HG03196 (cell line): ENCODE measurements around the gene EDN3.
"Not testable (repeated sequence)": the region's sequence is repeated elsewhere in the genome, so short reads cannot be mapped to it uniquely, and the experiment has no call there.

Experiments used
- ATAC-seq: cut with Tn5 transposase; IDR thresholded peaks from one replicate; pipeline ENCODE4 v1.9.1; 2021; ENCODE audit not compliant: unreplicated experiment

EDN3 gene

GRCh38 chr20:59334651-59335300, 34.4 kb downstream of the EDN3 start:
- ATAC-seq: no peak

GRCh38 chr20:59335377-59335776, 35.0 kb downstream of the EDN3 start:
- no peak for ATAC-seq

GRCh38 chr20:59336540-59336939, 36.1 kb downstream of the EDN3 start:
- no peak for ATAC-seq

GRCh38 chr20:59338444-59338843, 38.0 kb downstream of the EDN3 start:
- not testable (repeated sequence) for ATAC-seq

GRCh38 chr20:59340201-59340885, 39.9 kb downstream of the EDN3 start:
- no peak for ATAC-seq

- ATAC-seq: not testable (repeated sequence)
Observed at GRCh38 chr20:59341285-59342022, 41.0 kb downstream of the EDN3 start.

GRCh38 chr20:59342023-59342957, 41.9 kb downstream of the EDN3 start:
- no peak for ATAC-seq

- no peak for ATAC-seq
Observed at GRCh38 chr20:59346061-59346460, 45.6 kb downstream of the EDN3 start.

GRCh38 chr20:59349277-59349676, 48.9 kb downstream of the EDN3 start:
- no peak for ATAC-seq

GRCh38 chr20:59350330-59351156, 50.1 kb downstream of the EDN3 start:
- no peak for ATAC-seq

GRCh38 chr20:59351157-59352040, 51.0 kb downstream of the EDN3 start:
- ATAC-seq: no peak

- ATAC-seq: no peak
Observed at GRCh38 chr20:59352541-59352940, 52.1 kb downstream of the EDN3 start.

- no peak for ATAC-seq
Observed at GRCh38 chr20:59352990-59353389, 52.6 kb downstream of the EDN3 start.

- ATAC-seq: no peak
Observed at GRCh38 chr20:59354460-59354859, 54.0 kb downstream of the EDN3 start.

- ATAC-seq: no peak
Observed at GRCh38 chr20:59355242-59355641, 54.8 kb downstream of the EDN3 start.

GRCh38 chr20:59356662-59357165, 56.3 kb downstream of the EDN3 start:
- ATAC-seq: no peak

GRCh38 chr20:59358793-59359192, 58.4 kb downstream of the EDN3 start:
- ATAC-seq: not testable (repeated sequence)

- ATAC-seq: no peak
Observed at GRCh38 chr20:59359906-59360725, 59.7 kb downstream of the EDN3 start.
